Colon (tissue), 2 donors: ENCODE data around the gene TCF12.

Source experiments
- FAIRE-seq: peaks from 2 replicates; lab custom pipeline; 2012; peaks lifted over from hg19 to GRCh38; lab: Jason Lieb, UNC
- donor health status: control.
- donor health status: control.

TCF12 gene

DNA sequence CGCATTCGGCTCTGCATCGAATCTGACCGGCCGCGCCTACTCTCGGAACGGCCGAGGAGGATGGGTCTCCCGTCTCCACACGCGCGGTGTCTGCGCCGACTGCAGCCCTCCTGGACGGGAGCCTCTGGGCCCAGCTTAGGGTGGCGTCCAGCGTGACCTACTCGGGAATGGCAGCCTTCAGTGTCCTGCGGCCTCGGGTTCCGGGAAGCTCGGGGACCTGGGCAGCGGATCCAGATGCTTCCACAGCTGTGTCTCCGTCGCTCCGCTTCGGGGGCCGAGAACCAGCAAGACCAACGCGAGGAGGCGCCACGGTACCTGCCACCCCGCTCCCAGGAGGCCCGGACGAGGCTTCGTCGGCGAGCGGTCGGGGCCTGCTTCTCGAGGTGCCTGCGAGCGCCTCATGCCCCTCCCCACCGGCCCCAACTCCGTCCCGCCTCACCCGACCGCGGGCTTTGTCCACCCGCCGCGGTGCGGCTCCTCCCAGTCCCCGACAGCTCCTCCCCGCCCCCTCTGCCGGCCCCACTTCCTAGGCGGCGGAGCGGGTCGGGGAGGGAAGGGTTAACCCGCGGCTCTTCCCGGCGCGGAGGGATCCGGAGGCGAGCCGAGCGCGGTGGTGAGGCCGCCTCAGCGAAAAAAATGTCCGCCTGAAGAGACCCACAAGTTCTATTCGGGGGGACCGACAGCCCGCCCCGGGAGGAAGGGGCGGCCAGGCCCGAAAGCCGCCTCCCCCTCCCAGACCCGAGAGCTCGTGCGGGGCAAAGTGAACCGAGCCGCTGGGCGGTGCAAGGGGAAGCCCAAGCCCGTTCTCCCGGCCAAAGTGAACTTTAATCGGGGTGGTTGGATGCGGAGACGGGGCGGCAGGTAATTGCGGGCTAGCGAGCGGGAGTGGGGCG is at the start of gene TCF12:
TSS of gene TCF12 (plus strand) at position 599 of the 893 bp plus-strand sequence. CDS start 1,270 bp downstream, outside the sequence.
- FAIRE-seq = no peak

DNA sequence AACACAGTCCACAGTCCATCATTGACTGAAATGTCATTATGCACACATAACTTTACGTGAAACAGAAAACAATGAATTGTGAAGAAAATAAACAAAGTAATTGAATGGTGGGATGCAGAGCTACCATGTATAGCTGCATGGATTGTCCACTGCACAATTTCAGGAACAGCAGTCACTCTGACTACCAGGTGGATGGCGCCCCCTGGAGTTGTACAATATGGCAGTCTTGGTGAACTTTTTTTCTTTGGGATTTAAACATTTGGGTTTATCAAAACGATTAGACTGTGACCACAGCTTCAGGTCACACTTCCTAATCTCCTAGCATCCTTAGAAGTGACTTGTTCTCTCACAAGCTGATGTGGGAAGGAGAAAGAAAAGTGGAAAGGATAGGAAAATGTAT is 48.9 kb upstream of the TCF12 start:
- FAIRE-seq = no peak

DNA sequence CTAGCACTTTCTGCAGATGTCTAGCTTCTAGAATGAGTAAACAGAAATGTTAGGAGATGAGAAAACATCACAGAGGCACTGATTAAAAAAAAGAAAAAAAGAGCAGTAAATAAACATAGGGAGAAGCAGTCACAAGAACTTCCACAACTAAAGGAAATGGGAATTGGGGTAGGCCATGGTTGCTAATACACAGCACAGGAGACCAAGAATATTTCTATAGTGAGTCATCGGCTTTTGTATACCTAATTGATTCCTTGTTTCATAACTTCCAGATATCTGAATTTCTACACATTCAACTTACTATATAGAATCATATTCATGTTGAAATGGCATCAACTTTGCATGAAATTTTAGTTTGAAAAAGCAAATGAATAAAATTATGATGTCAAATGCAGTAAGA is 47.3 kb upstream of the TCF12 start:
- no peak for FAIRE-seq

DNA sequence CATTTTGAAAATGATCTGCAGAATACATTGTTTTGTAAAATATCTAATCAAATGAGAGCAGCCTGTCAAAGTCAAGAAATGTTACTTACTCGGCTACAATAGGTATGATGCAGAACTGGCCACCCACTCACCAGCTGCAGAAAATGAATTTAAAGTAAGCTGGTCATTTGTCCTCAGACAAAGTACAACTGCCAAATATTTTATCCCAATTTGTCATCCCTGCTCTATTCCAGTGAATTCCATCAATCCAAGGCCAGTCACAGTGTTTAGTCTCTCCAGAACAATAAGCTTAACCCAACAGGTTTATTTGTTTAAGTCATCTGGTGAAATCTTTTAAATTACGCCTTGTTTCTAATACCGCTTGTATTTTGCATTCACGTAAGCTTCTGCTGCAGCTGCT is 46.6 kb upstream of the TCF12 start:
- no peak for FAIRE-seq

DNA sequence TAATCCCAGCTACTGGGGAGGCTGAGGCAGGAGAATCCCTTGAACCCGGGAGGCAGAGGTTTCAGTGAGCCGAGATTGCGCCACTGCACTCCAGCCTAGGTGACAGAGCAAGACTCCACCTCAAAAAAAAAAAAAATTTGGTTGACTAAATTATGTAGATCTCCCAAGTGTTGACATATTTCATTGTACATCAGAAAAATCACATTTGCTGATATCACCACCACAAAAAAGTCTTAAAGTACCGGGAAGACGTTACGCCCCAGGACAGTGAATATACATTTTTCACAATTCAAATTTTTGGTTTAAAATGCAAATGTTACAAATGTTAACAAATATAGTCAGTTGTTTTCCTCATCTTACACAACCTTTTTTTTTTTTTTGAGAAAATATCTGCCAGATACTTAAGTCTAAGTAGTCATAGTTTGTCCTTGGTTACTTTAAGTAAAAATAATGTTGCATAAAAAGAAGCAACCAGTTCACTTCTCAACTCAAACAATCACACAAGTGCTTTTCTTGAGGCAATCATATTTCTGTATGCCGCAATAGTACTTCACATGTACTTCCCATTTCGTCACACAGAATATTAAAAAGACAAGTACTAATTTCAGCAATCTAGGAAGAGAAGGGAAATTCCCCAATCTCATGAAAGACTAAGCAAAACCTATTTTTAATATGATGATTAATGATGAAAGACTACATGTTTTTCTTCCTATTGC is 41.0 kb upstream of the TCF12 start:
- no peak for FAIRE-seq

DNA sequence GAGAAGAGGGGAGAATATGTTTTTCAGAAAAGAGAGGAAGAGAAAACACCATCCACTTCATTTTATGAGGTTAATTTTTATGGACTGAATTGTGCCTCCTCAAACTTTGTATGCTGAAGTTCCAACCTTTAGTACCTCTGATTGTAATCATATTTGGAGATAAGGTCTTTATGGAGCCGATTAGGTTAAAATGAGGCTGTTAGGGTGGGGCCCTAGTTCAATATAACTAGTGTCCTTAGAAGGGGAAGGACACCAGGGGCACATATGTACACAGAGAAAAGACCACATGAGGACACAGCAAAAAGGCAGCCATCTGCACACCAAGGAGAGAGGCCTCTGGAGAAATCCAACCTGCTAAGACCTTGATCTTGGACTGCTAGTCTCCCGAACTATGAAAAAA is 38.9 kb upstream of the TCF12 start:
- FAIRE-seq = no peak

DNA sequence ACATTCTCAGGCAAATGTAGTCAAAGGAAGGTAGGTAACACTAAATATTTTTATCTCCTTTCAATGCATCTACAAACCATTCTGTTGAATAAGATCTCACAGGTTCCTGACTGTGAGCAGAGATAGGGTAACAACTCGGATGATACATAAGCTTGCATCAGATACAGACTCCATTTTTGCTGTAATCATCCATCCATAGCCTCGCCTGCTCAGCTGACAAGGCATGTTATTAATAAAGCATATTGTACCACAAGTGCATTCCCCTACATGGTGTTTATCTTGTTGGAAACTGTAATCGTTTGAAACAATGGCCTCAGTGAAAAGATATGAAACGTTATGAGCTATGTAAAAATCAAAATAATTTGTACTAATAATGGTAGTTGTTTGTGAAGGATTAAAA is 35.4 kb upstream of the TCF12 start:
- no peak for FAIRE-seq

DNA sequence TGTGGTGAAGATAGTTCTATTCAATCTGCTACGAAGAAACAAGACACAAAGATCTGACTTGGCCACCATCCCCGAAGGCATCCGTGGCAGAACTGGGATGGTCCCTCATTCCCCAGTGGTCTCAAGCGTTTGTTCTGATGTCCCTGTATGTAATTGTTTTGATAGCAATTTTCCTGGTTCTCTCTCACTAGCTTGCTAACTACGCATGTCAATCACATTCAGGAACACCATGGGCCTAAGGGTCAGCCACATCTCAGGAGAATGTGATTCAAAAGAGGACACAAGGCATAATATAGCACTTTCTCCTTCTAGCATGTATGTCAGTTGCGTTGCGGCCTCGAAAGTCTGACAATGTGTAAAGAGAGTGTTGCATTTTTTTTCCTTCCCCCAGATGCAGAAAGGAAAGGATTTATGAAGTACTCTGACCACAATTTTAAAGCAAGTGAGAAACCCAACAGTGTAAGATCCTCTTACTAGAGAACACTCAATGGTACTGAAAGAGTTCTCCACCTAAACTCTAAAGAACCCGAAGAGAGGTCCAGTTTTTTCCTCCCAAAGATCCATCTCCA is 32.0 kb upstream of the TCF12 start:
- no peak for FAIRE-seq

DNA sequence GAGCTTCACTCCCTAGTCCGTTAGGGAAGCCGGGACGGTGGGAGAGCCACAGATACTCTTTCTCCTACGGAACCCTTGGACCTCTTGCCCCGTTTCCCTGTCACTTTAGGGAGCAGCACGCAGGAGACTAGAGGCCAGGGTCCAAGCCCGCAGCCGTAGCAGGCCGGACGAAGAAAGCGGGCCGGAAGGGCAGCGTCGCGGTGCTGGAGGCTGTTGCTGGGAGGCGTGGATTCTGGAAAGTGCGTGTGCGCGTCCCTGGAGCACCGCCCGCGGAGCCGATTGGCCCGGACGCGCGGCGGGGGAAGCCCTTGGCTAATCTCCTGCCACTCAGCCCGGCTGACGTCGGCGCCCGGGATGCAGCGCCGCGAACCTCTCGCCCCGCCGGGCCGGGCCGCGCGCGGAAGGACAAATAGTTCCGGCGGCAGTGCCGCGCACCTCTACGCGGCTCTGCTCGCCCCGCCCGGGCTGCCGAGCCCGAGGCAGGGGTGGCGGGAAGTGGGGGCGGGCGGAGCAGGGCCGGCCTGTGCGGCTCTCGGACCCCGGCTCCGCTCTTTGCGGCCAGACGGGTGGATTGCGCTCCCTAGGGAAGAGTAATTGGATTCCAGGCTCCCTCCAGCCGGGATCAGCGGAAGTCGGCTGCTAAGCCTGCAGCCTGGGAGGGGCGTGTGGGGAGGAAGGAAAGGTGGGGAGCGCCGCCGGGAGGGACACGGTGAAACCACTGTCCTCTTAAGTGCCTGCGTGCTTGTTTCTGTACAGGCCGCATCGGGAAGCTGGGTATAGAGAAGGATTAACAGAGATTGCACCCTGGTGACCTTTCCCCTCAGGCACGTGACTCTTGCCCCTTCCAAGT is 31.3 kb upstream of the TCF12 start:
- FAIRE-seq = no peak

DNA sequence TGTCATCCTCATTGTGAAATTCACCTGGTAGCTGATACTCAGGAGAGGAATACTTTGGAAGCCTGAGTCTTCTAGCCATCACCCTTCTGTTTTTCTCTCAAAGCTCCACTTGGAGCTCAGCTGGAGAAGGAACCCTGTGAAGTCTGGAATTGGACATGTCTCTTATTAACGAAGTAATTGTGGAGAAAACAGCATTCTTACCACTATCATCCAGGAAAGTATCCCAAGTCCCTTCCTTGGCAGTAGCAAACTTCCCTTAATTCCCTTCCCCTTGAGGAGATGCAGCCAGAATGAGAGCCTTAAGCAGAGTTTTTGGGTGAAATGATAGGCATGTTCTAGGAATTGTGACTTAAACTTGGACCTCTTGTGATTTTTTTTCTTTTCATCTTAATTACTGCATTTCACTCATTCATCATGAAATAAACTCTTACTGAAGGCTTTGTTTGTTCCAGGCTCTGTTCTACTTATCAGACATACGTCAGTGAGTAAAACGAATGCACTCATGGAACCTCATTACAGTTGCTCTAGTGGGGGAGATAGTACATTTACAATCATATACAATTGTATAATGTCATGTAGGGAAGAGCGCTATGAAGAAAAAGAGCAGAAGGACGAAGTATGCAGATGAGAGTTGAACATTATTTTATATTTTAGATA is 30.5 kb upstream of the TCF12 start:
- FAIRE-seq = no peak

DNA sequence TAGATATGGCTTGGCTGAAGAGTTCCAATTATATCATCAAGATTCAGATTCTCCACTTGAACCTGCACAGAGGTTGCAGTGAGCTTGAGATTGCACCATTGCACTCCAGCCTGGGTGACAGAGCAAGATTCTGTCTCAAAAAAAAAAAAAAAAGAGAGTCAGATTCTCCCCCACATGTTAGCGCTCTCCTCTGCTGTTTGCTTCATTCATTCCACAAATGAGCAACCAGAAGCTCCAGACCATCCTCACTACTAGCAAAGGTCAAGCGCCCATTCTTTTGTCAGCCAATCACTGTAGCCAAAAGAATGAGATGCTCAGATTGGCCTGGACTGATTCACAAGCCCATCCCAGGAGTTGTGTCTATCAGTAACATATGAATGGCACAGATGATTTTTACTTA is 28.4 kb upstream of the TCF12 start:
- FAIRE-seq = no peak

DNA sequence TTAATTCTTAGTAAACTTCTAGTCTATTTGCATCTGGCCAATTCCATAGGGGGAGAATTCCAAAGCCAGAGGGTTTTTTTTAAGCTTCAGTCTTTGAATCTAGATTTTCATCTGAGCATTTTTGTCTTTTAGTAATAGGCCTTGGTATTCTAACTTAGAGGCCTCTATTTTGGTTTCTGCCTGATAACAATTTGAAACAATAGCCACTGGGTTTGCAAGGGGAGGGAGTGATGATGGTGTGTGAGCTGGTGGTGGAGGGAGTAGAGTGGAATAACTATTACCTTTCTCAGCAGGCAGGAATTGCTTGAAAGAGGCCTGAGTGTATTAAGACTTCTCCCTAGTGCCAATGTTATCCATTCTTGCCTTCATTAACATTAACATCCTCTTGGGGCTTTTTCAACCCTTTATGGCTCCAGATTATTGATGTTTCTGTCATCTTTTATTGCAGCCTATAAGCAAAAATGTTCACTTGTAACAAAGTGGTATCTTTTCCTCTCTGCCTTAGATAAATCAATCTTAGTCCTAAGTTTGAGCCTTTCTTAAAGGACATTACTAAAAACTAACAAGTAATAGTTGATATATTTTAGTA is 26.5 kb upstream of the TCF12 start:
- FAIRE-seq = no peak

DNA sequence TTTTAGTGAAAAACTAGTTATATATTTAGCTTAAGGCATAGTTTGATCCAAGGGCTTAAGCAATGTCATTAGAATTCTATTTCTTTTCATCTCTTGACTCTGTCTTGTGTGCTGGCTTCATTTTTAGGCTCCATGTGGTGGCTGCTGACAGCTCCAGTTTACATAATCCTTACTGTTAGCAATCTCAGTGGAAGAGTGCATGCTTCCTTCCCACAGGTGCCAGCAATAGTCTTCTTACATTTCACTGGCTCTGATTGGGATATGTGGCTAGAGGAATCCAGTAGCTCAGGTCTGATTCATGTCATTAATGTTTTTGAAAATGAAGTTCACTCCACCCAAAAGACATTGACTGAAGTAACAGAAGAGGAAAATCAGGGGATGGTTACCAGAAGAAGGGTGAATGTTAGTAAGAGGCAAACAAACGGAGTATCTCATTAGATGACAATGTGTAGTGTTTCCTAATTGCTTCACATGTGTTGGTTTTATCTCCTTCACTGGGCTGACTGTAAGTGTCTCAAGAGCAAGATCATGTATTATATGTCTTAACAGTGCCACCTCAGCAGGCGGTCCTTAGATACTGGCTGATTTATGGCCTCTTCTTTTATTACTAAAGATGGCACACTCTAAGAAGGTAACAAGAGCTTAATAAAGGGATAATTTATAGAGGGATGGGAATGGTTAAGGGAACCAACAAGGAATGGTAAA is 25.6 kb upstream of the TCF12 start:
- no peak for FAIRE-seq

DNA sequence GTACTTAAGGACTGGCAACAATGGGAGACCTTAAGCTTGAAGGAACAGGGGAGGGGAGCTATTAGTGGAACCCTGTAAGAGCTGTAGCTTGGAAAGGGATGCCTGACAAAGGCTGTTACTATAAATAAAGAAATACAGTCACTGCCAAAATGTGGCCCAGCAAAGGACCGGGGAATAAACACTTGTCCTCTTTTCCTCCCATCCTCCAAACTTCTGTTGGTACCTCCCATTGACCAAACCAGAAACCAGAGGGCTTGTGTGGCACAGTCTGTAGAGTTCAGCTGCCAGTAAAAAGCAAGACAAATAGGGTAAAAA is 25.1 kb upstream of the TCF12 start:
- no peak for FAIRE-seq

DNA sequence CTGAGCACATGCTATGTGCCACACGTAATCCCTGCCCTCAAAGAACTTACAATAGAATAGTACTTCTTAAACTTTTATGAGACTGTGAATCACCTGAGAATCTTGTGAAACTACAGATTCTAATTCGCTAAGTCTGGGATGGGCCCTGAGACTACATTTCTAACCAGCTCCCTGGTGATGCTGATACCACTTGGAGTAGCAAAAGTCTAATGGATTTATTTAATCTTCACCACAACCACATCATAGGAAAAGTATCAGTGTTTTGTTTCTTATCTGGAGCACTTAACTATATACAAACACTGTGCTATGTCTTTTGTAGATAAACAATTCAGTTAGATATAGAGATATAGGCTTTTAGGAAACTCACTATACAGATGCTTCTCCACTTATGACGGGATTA is 23.8 kb upstream of the TCF12 start:
- no peak for FAIRE-seq

DNA sequence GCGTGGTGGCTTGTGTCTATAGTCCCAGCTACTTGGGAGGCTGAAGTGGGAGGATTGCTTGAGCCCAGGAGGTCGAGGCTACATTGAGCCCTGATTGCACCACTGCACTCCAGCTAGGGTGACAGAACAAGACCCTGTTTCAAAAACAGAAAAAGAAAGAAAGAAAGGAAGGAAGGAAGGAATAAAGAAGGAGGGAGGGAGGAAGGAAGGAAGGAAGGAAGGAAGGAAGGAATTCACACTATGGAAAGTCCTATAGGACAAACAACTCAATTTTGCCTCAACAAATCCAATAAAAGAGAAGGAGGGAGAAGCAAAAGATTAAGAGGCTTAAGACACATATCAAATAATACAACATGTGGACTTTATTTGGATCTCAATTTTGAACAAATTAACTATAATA is 16.5 kb upstream of the TCF12 start:
- FAIRE-seq = no peak

DNA sequence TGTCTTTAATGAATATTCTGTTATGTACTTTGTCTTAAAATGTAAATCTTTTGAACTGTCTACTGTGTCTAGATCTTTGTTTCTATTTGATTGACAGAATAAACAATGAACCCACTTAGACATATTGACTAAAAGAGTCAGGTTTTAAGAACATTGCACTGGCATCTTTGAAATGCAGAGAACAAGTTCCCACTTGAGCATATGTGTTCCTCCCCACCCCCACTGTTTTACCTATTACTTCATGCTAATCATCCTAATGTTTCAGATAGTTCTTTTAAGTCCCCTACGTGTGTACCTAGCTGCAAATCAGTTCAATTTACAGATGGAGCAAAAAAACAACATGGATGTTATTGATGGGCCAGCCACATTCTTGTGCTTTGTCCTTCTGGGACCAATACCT is 11.7 kb upstream of the TCF12 start:
- no peak for FAIRE-seq

DNA sequence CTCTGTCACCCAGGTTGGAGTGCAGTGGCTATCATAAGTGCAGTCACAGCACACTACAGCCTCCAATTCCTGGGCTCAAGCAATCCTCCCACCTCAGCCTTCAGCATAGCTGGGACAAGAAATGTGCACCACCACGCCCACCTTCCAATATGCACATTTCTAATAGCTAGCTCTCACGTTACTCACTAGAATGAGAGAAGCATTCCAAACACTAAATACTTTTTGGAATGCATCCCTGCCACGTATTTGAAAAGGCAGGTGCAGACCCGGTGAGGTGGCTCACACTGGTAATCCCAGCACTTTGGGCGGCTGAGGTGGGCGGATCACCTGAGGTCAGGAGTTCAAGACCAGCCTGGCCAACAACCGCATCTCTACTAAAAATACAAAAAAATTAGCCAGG is 7.6 kb upstream of the TCF12 start:
- no peak for FAIRE-seq

DNA sequence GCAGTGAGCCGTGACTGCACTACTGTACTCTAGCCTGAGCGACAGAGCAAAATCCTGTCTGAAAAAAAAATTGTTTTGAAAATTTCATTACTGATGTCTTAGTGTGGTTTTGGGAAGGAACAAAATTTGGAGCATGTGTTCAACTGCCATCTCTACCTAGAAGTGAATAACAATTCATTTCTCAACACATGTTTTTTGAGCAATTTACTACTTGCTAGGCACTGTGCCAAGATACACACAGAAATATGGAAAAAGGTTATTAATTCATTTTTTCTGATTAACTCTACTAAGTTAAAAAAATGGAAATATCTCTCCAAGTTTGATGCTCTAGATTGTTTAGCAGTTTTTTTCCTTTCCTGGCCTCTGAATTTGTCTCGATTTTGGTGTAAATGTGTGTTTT is 5.2 kb upstream of the TCF12 start:
- no peak for FAIRE-seq

DNA sequence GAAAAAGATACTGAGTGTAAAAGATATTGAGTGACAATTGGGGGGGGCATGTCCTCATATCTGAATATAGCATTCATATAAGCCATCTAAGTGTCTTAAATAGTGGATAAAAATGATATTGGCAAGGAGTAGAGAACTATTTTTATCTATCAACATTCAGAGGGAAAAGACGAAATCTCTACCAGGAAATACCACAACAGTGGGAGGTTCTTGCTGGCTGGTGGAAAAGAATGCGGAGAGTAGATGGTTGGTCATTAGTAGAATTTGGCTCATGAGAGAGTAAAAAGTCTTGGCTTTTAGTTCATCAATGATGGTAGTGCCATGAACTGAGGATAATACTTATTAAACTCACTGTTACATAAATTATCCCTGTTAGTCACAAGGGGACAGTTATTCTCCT is 4.8 kb upstream of the TCF12 start:
- no peak for FAIRE-seq

DNA sequence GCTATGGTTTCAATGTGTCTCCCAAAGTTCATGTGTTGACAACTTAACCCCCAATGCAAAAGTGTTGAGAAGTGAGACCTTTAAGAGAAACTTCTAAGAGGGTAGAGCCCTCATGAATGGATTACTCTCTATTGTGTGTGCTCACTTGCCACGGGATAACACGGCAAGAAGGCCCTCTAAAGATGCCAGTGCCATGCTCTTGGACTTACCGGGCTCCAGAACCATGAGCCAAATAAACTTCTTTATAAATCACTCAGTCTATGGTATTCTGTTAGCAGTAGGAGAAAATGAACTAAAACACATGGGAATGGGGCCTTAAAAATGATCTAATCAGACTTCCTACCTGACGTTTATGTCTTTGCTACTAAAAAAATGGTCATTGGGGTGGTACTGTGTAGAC is 2.6 kb upstream of the TCF12 start:
- no peak for FAIRE-seq
